ENCODE measurements around the gene ADCY10. TPM values are rescaled to one million over a fixed set of nuclear protein-coding genes. Genes with fewer than 3 reads are reported as not detected.

Gene ADCY10
- total and polyA plus RNA-seq, 9 of the 15 experiments (the other 6 are each of a cell fraction or from before 2014, with no cell fraction given), result 0.08 to 0.86 (median 0.22) TPM

DNA sequence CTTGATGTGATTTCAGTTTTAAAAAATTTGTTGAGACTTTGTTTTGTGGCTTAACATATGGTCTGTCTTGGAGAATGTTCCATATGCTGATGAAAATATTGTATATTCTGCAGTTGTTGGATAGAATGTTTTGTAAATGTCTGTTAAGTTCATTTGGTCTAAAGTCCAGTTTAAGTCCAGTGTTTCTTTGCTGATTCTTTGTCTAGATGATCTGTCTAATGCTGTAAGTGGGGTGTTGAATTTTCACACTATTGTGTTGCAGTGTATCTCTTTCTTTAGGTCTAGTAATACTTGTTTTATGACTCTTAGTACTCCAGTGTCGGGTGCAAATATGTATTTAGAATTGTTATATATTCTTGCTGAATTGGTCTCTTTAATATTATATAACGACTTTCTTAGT, 33.8 kb upstream of the ADCY10 start:
- ChIA-PET POLR2A (no interaction called here), CTCF (ENCODE audit: low intra/inter-chr PET ratio) (no interaction called here)
- no TSS peak for BruUV-seq (replicated peaks)
- TF ChIP-seq ZNF280A (IDR thresholded peaks at IDR 0.05; ENCODE audit: low read depth, partially characterized antibody), result no peak
- no peak for TF ChIP-seq TAF9B (IDR thresholded peaks at IDR 0.05; ENCODE audit: partially characterized antibody)
- TF ChIP-seq, protein P1, sequence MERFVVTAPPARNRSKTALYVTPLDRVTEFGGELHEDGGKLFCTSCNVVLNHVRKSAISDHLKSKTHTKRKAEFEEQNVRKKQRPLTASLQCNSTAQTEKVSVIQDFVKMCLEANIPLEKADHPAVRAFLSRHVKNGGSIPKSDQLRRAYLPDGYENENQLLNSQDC (CRISPR knock-in tag; IDR thresholded peaks at IDR 0.05), result no peak
- TF ChIP-seq, protein P2, sequence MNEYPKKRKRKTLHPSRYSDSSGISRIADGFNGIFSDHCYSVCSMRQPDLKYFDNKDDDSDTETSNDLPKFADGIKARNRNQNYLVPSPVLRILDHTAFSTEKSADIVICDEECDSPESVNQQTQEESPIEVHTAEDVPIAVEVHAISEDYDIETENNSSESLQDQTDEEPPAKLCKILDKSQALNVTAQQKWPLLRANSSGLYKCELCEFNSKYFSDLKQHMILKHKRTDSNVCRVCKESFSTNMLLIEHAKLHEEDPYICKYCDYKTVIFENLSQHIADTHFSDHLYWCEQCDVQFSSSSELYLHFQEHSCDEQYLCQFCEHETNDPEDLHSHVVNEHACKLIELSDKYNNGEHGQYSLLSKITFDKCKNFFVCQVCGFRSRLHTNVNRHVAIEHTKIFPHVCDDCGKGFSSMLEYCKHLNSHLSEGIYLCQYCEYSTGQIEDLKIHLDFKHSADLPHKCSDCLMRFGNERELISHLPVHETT (CRISPR knock-in tag; conservative IDR thresholded peaks at IDR 0.05 in 1 of 2, IDR thresholded peaks at IDR 0.05 in 1 of 2), result no peak
- TF ChIP-seq ZBED1 (IDR thresholded peaks at IDR 0.05), result no peak
- TF ChIP-seq SMAD4 (CRISPR knock-in tag; conservative IDR thresholded peaks at IDR 0.05), result no peak
- TF ChIP-seq KDM4B (IDR thresholded peaks at IDR 0.05; ENCODE audit: borderline replicate concordance in 2 of 2, low read depth in 1 of 2), result no peak
- TF ChIP-seq SREBF2 (CRISPR knock-in tag; IDR thresholded peaks at IDR 0.05), result no peak
- TF ChIP-seq ETV5 (CRISPR knock-in tag; IDR thresholded peaks at IDR 0.05; ENCODE audit: low read depth), result no peak
- no peak for TF ChIP-seq STAG1 (CRISPR knock-in tag; IDR thresholded peaks at IDR 0.05; ENCODE audit: borderline replicate concordance)
- TF ChIP-seq SAFB (IDR thresholded peaks at IDR 0.05; ENCODE audit: borderline replicate concordance, low read depth, low read length), result no peak
- no peak for TF ChIP-seq CREBBP (IDR thresholded peaks at IDR 0.05; ENCODE audit: low read depth, low read length)
- TF ChIP-seq RNF219 (CRISPR knock-in tag; IDR thresholded peaks at IDR 0.05), result no peak

More for the DNA sequence above, 33.8 kb upstream of the ADCY10 start:
- no peaks in the 10 kb centered on the region for H3K9me1 ChIP-seq (ENCODE audit: control insufficient read depth, insufficient read depth, low read length)
- no peak for DNase-seq (ENCODE audit: extremely low read depth in 1 of 4, low spot score in 3 of 4)
- intact Hi-C loops (cut with micrococcal nuclease), result no loop called here
- H3K4me3 ChIP-seq, result no peak overlapping the region
- no peak overlapping the region for H2AFZ ChIP-seq (ENCODE audit: low read depth, low read length)
- H3K4me2 ChIP-seq (ENCODE audit: insufficient read depth, low read length), result no peak overlapping the region
- no peak for FAIRE-seq
- 0 out of 3 replicates have a peak, but pooled peaks have one; percentile 13 for ATAC-seq
- H3K4me1 ChIP-seq (replicated peaks in 1 of 2; ENCODE audit: control insufficient read depth in 2 of 2, insufficient read depth in 2 of 2, low read length in 2 of 2), result peaks cover 0 to 6% of the 10 kb centered on the region in 2 experiments; a peak in 1 of 5 replicates
- H3K27ac ChIP-seq (ENCODE audit: extremely low read depth, low read depth, low read length), result no peak overlapping the region; the same call in 2 of the 3 replicates
- H3K9me3 ChIP-seq (replicated peaks; ENCODE audit: control insufficient read depth, insufficient read depth, low read depth, low read length), result peaks cover 3% of the 10 kb centered on the region; the same call in 1 of the 2 replicates
- no peaks in the 10 kb centered on the region for H4K20me1 ChIP-seq (replicated peaks; ENCODE audit: control insufficient read depth, insufficient read depth, low read length)
- H3K36me3 ChIP-seq (ENCODE audit: control insufficient read depth, insufficient read depth, low read length), result peaks cover 33% of the 10 kb centered on the region
- peaks cover 94% of the 10 kb centered on the region for H3K79me2 ChIP-seq (ENCODE audit: control insufficient read depth, insufficient read depth, low read length)
- no peak overlapping the region for H3K9ac ChIP-seq (ENCODE audit: insufficient read depth in 1 of 2, low read depth in 2 of 2, low read length in 2 of 2)
- 49% methylated on average over 2 of the region's 2 CpGs for WGBS (ENCODE audit: insufficient coverage, low coverage, missing lambda C conversion rate)
- no peaks in the 10 kb centered on the region for H3K27me3 ChIP-seq (ENCODE audit: control insufficient read depth in 2 of 2, insufficient read depth in 2 of 2, low read length in 2 of 2)
- in situ Hi-C loops (cut with MboI), result no loop called here
